ENCODE measurements around the gene CYGB.

The CYGB gene

GRCh38 chr17:76581515-76581914 lies 44.0 kb upstream of the CYGB start:
- DNase-seq (ENCODE audit: low spot score) = no peak
- no peak for TF ChIP-seq CTCF (IDR thresholded peaks at IDR 0.05; ENCODE audit: extremely low read depth, missing control alignments)

- peak; percentile 43 for DNase-seq (ENCODE audit: low spot score)
- TF ChIP-seq CTCF (IDR thresholded peaks at IDR 0.05; ENCODE audit: extremely low read depth, missing control alignments) = no peak
These were observed 41.8 kb upstream of the CYGB start for GRCh38 chr17:76579281-76579680.

- DNase-seq (ENCODE audit: low spot score) = peak; percentile 4
- no peak for TF ChIP-seq CTCF (IDR thresholded peaks at IDR 0.05; ENCODE audit: extremely low read depth, missing control alignments)
These were observed 40.9 kb upstream of the CYGB start for GRCh38 chr17:76578376-76578775.

GRCh38 chr17:76577876-76578275 lies 40.4 kb upstream of the CYGB start:
- TF ChIP-seq CTCF (IDR thresholded peaks at IDR 0.05; ENCODE audit: extremely low read depth, missing control alignments) = no peak
- no peak for DNase-seq (ENCODE audit: low spot score)

GRCh38 chr17:76576189-76576588 lies 38.7 kb upstream of the CYGB start:
- no peak for DNase-seq (ENCODE audit: low spot score)
- no peak for TF ChIP-seq CTCF (IDR thresholded peaks at IDR 0.05; ENCODE audit: extremely low read depth, missing control alignments)

GRCh38 chr17:76575570-76575969 lies 38.1 kb upstream of the CYGB start:
- no peak for DNase-seq (ENCODE audit: low spot score)
- TF ChIP-seq CTCF (IDR thresholded peaks at IDR 0.05; ENCODE audit: extremely low read depth, missing control alignments) = no peak

GRCh38 chr17:76574166-76574565 lies 36.7 kb upstream of the CYGB start:
- TF ChIP-seq CTCF (IDR thresholded peaks at IDR 0.05; ENCODE audit: extremely low read depth, missing control alignments) = no peak
- no peak for DNase-seq (ENCODE audit: low spot score)
